Right ventricle myocardium superior (tissue), 1 donor: ENCODE results near the gene PTP4A2. TPM values are rescaled to one million over a fixed set of nuclear protein-coding genes. Genes with fewer than 3 reads are reported as not detected.
"Not testable (repeated sequence)": the region's sequence is repeated elsewhere in the genome, so short reads cannot be mapped to it uniquely, and the experiment has no call there.

Experiments
- ATAC-seq: fragments of 200-7000 bp; cut with Tn5 transposase; one replicate; pipeline ENCODE4 v1.9.1; 2020; ENCODE audit warnings: mild to moderate bottlenecking; ENCODE audit not compliant: poor library complexity
- DNase-seq: peaks from one replicate; pipeline ENCODE4 v3.0.0-alpha.2; 2020
- intact Hi-C: fragments of 100-400 bp; cut with DNase I; formaldehyde crosslinking; loops from one replicate; pipeline ENCODE4 v1.11.2; 2022
- total RNA-seq: library from RNA; stranded (reverse); fragmentation: NEBNext Ultra II Directional; extraction: Animal tissue kit (Norgen Biotek cat#: 25700); gene quantifications from one replicate; pipeline ENCODE4 v1.2.1, GENCODE V29; 2021
- donor health status: DM: no; HTN: yes; CAD: no; lungs with severe emphysema.

Gene PTP4A2
- total RNA-seq, 1 donor from 2014 or later = 271 TPM

GRCh38 chr1:31954607-31955283 is 16.6 kb upstream of the PTP4A2 start:
- intact Hi-C loops = no loop called here
- peak; percentile 90 for ATAC-seq

DNA sequence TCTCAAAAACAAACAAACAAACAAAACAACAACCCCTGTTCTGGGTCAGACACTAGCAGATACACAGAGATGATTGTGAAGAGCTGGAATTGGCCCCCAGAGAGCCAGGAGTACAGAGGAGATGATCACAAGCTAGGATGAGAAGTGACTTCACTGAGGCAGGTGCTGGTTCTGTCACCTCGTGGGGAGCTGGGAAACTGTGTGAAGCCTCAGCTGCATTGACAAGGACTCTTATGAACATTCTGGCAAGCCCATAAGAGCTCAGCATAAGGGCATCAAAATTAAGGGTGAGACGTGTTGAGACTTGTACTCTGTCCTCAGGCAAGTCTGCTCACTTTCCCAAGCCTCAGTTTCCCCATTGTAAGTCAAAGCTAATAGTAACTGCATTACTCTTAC is 14.7 kb upstream of the PTP4A2 start:
- DNase-seq (no peak), ATAC-seq (no peak)
- intact Hi-C loops = no loop called here

More at GRCh38 chr1:31954607-31955283, 16.6 kb upstream of the PTP4A2 start:
- DNase-seq = peak; percentile 91

DNA sequence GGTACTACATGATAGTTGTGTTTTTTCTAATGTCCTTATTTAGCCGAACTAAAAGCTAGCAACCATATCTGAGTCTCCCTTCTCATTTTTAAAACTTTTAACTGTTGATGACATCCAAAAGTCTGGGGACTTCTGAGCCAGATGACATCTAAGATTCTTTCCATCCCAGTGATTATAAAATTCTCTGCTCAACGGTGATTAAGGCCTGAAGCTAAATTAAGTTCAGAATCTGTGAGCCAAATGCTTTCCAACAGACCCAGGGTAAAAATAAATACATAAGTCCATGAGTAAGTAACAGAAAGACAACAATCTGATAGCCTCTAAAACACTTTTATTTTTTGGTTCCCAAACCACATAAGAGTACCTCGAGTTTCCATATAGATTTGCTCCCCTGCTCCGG is 13.1 kb upstream of the PTP4A2 start:
- no peak for ATAC-seq
- intact Hi-C loops = no loop called here

DNA sequence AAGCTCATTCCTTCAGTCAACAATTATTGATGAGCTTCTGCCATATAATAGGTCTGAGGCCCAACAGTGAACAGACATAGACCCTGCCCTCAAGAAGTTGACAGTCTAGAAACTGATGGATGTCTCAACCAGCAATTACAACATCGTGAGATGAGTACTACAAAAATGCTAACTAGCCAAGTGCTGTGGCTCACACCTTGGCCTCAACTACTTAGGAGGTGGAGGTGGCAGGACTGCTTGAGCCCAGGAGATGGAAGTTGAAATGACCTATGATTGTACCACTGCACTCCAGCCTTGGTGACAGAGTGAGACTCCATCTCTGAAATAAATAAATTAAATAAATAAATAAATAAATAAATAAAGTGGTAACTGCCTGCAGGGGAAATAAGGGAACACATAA is 11.7 kb upstream of the PTP4A2 start:
- DNase-seq (no peak), ATAC-seq (no peak)
- intact Hi-C loops = no loop called here

More for the DNA sequence above, 13.1 kb upstream of the PTP4A2 start:
- DNase-seq = no peak

DNA sequence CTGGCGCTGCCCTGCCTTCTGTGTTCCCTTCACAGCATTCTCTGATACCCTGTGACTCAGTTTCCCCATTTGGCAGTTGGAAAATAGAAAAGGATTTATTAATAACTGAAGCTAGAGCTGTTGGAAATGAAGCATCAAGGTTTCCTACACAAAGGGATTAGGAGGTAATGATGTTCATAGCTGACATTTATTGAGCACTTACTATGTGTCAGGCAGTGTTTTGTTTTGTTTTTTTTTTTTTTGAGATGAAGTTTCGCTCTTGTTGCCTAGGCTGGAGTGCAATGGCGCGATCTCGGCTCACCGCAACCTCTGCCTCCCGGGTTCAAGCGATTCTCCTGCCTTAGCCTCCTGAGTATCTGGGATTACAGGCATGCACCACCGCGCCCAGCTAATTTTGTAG is 7.5 kb upstream of the PTP4A2 start:
- intact Hi-C loops, ATAC-seq, DNase-seq: not testable (repeated sequence)

- peak; percentile 95 for DNase-seq
- intact Hi-C loops = no loop called here
- ATAC-seq = peak; percentile 90
Observed at GRCh38 chr1:31944205-31945089, 6.3 kb upstream of the PTP4A2 start.

DNA sequence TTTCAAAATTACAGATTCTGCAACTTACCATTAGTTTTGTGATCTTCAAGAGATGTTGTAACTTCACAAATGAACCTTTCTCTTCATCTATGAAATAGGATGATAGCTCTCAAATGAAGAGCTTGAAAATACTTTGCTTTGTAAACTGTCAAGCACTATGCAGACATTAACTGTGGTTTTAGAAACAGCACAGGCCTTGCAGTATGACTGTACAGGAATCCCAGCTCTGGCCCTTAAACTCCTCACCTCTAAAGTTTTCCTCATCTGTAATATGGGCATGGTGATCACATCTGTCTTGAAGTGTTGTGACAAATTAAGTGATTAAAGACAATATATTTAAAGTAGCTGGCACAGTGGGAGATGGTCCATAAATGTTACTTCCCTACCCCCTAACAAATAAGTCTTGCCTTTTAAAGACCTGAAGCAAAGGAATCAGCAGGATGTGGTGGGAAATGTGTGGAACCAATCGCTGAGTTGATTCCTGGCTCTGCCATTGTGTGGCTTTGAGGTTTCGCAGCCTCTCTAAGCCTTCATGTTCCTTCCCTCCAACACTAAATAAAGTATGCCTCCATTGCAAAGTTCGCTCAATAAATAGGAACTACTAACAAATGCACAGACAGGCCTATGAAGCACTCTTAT is 5.5 kb upstream of the PTP4A2 start:
- ATAC-seq (no peak), DNase-seq (no peak)
- intact Hi-C loops = no loop called here

DNA sequence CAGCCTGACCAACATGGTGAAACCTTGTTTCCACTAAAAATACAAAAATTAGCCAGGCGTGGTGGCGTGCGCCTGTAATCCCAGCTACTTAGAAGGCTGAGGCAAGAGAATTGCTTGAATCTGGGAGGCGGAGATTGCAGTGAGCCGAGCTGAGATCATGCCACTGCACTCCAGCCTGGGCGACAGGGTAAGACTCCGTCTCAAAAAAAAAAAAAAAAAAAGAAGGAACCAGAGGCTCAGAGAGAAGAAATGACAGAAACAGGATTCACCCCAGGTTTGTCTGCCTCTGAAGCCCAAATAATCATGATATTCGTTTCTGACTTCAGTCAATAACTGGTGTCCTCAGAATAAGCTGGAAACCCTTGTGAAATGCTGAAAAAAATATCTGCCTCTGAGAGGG is 3.9 kb upstream of the PTP4A2 start:
- DNase-seq, intact Hi-C loops, ATAC-seq: not testable (repeated sequence)

DNA sequence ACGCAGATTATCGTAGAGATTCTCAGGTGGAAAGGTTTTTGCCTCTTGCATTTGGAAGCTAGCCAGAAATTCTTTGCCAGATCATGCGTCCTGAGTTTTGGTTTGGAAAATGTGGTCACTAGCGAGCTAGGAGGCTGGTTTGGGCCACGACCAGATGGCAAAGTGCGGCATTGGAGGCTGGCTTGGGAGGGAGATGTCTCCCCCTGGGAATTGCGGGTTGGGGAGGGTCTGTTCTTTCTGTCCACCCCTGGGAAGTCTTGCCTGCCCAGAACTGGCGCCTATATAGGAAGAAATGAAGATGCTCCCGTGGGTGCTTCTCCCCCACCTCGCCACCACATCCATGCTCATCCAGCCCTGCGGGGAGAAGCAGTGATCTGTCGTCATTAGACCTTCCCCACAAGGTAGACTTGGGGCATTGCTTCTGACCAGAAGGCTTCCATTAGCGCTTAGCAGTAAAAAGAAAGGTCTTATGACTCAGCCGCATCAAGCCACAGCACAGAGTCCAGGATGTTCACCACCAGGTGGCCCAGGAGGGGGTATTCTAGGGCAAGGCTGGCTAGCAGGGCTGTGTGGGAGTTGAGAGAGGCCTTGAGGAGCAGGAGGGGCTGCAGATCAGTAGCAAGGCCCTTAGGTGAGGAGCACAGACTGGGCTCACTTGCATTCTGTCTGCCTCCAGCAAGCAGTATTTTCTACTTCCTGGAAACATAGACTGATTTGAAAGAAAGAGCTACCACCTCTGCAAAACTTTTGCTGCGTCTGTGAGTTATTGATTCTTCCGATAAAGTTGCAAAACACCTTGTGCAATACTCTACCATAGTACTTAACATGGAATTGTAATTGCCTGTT is 1.5 kb upstream of the PTP4A2 start:
- ATAC-seq (no peak), DNase-seq (no peak)
- intact Hi-C loops = no loop called here

DNA sequence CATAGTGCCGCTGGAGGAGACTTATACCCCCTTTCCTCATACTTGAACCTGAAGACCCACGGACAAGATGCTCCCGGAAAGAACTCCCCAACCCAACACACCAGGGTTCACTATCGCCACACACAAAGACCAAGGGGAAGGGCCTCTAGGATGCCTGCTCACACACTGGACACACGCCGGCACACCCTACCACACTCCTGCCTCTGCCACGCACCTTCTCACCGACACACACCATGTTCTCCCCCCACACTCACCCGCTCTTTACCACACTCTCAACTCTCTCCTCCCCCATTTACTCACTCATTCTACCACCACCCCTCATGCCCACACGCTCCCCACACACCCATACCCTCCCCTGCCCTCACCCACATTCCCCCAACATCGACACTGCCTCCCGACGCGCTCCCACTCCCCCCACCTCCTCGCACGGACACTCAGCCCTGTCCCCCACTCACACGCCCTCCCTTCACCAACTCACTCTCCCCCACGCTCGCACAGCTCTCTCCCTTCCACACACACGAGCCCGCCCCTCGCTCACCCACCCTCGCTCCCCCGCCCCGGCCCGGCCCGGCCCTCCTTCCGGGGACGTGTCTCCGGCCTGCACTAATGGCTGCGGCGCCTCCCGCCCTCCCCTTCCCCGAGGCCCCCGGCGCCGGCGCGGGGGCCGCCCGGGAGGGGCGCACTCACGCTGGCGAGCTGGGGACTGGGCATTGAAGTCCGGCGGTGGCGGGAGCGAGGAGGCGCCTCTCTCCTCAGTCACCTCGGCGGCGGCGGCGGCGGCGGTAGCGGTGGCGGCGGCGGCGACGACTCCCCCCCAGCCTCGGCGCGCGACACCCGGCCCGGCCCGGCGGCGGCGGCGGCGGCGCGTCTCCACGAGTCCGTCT is 626 bp downstream of the PTP4A2 start:
- peak; percentile 89 for DNase-seq
- peak; percentile 71 for ATAC-seq
- intact Hi-C loops = no loop called here

GRCh38 chr1:31936981-31937299 is 1.2 kb downstream of the PTP4A2 start:
- intact Hi-C loops = no loop called here

GRCh38 chr1:31936278-31936980 is 1.7 kb downstream of the PTP4A2 start:
- DNase-seq (no peak), ATAC-seq (no peak)
- intact Hi-C loops = no loop called here

More at GRCh38 chr1:31936981-31937299, 1.2 kb downstream of the PTP4A2 start:
- ATAC-seq = no peak
- no peak for DNase-seq

DNA sequence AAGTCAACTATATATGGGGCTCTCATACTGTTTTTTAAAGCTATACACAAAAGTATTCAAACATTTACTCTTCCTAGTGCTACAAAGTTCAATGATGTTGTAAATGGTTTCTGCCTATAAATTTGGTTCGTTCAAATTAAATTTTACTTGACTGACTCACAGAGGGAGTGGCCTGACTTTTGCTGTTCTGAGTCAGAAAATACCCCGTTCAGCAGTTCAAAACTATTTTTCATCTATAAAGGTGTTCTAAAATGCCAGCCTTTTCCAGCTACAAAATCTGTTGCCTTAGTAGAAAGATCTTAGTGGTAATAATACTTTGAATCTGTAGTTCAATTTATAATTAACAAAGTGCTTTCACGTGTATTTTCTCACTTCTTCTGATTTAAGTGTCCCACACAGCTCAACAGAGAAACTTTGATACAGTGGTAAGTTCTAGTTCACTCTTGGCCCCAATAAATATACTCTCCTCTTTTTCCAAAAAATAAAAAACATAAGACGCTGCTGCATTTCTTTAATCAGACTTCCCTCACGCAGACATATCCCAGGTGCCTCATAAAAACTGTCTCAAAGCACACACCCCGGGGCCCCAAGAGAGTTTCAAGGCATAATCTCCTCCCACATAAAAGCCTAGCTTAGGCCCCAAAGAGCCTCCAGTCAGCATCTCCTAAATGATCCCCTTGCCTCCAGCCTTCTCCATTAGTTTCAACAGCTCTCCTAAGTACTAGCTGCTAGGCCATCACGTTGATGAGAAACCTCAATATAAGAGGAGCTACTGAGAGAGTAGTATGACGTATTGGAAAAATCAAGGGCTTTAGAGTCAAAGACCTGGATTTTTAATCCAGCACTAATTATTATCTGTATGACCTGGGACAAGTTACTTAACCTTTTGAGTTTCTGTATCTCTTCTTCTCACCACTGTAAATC is 3.2 kb downstream of the PTP4A2 start:
- intact Hi-C loops = no loop called here
- ATAC-seq (no peak), DNase-seq (no peak)

- intact Hi-C loops = no loop called here
- no peak for DNase-seq
- ATAC-seq = no peak
Observed at GRCh38 chr1:31932491-31933316, 5.5 kb downstream of the PTP4A2 start.

GRCh38 chr1:31931593-31932225 is 6.5 kb downstream of the PTP4A2 start:
- intact Hi-C loops = no loop called here
- ATAC-seq (no peak), DNase-seq (no peak)
